Natural killer cell (primary cell): ENCODE data around the gene SLC39A13. TPM values are rescaled to one million over a fixed set of nuclear protein-coding genes. Genes with fewer than 3 reads are reported as not detected.
A peak's percentile ranks its signal among the peaks of the same experiment; 100 is the strongest.

Experiments
- ATAC-seq, 3 donors: fragments of 150-1000 bp in 2 of 3; fragments of 200-7000 bp in 1 of 3; cut with Tn5 transposase; 1 replicate in 1 of 3; 2 replicates in 2 of 3; pipeline ENCODE4 v1.10.0; 2021; ENCODE audit warnings: mild to moderate bottlenecking in 2 of 3, moderate library complexity in 2 of 3
- DNase-seq, 2 donors: peaks; one replicate each; pipeline versions ENCODE4 v3.0.0 to v3.0.0-alpha.2; 2013 to 2021; ENCODE audit warnings: mixed read lengths in 1 of 2
- H3K27ac ChIP-seq: one replicate; pipeline ENCODE4 v1.5.1; 2013; ENCODE audit warnings: mild to moderate bottlenecking, low read length
- H3K27me3 ChIP-seq: one replicate; pipeline ENCODE4 v1.6.1; 2013; ENCODE audit warnings: low read length; ENCODE audit not compliant: control insufficient read depth, insufficient read depth
- H3K36me3 ChIP-seq: one replicate; pipeline ENCODE4 v1.6.1; 2013; ENCODE audit warnings: low read length; ENCODE audit not compliant: control insufficient read depth, insufficient read depth
- H3K4me1 ChIP-seq: one replicate; pipeline ENCODE4 v1.6.1; 2013; ENCODE audit warnings: low read length; ENCODE audit not compliant: control insufficient read depth, insufficient read depth
- H3K4me3 ChIP-seq: one replicate; pipeline ENCODE4 v1.5.1; 2013; ENCODE audit warnings: low read length
- H3K9me3 ChIP-seq: one replicate; pipeline ENCODE4 v1.6.1; 2013; ENCODE audit warnings: low read length; ENCODE audit not compliant: control insufficient read depth, insufficient read depth
- H3K27ac Mint-ChIP-seq, 2 donors: one replicate each; pipeline ENCODE4 v1.8.0; 2022; ENCODE audit warnings: mild to moderate bottlenecking in 2 of 2, mixed read lengths in 2 of 2, moderate library complexity in 1 of 2
- H3K27me3 Mint-ChIP-seq, 2 donors: one replicate each; pipeline ENCODE4 v1.8.0; 2022; ENCODE audit warnings: low read depth in 2 of 2, mixed read lengths in 2 of 2
- H3K36me3 Mint-ChIP-seq: one replicate; pipeline ENCODE4 v1.8.0; 2022; ENCODE audit warnings: mixed read lengths
- H3K4me1 Mint-ChIP-seq, 2 donors: one replicate each; pipeline ENCODE4 v1.8.0; 2022; ENCODE audit warnings: mixed read lengths in 2 of 2
- H3K4me3 Mint-ChIP-seq: one replicate; pipeline ENCODE4 v1.8.0; 2022; ENCODE audit warnings: mild to moderate bottlenecking, moderate library complexity, mixed read lengths
- H3K9me3 Mint-ChIP-seq, 2 donors: one replicate each; pipeline ENCODE4 v1.8.0; 2022; ENCODE audit warnings: mixed read lengths in 2 of 2
- WGBS: methylation state at CpG from one replicate; pipeline ENCODE4 v1.1.7; 2013; ENCODE audit warnings: missing lambda C conversion rate; ENCODE audit not compliant: insufficient coverage; 5-methylcytosine and 5-hydroxymethylcytosine counted together
- intact Hi-C: fragments of 100-400 bp; cut with micrococcal nuclease; formaldehyde crosslinking; loops from one replicate; pipeline ENCODE4 v1.14.2; 2022
- total RNA-seq, 4 donors: library from RNA; stranded (reverse); fragments of 120-200 nt in 1 of 4; gene quantifications; one replicate each; pipeline versions ENCODE4 v1.2.3 to v1.2.4, GENCODE V29; 2013 to 2022
- TF ChIP-seq, protein P1 (sequence below): fragments of 200-600 bp; IDR thresholded peaks from one replicate; pipeline ENCODE4 v1.8.0; 2022; ENCODE audit warnings: antibody characterized with exemption

The SLC39A13 gene
- total RNA-seq, 3 donors from 2014 or later (not counting 1 experiment from before 2014, with no cell fraction given) = 29.1 to 34.7 (median 32.6) TPM

DNA sequence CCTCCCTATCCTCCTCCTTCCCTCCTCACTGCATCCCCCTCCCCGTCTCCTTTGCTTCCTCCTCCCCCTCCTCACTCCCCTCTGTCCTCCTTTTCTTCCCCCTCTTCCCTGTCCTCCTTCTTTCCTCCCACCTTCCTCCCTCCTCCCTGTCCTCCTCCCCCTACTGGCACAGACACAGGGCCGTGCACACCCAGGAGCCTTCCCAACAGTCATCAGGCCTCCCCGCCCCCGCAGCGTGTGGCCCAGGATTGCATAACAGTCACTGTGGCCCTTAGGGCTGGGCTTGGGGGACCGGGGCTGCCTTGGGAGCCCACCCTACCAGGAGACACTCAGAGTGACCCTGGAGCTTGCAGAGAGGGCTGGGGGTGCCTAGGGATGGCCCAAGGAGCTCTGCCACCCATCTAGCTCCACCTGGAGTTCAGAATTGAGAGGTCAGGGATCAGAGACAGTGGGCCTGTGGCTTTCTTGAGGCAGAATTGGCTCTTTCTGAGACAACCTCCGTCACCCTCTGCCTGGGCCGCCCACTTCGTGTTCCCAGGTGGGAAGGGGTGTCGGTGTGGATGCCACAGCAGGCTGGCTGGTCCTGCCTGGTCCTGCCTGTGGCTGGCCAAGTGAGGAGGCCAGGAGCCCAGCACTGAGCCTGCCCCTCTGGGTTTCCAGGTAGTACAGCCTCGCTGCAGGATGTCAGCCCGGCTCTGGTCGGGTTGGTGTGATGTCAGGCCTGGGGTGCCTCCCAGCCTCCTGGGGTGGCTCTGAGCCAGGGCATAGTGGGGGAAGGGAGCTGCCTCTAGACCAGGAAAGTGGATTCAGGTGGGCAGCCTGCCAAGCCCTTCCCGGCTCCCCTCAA, 31.6 kb upstream of the SLC39A13 start:
- ATAC-seq = no peak
- WGBS = 45% methylated on average over 14 of the region's 14 CpGs
- H3K9me3 Mint-ChIP-seq = no peaks in the 10 kb centered on the region
- H3K4me1 ChIP-seq = peaks cover 39% of the 10 kb centered on the region
- intact Hi-C loops = no loop called here
- H3K36me3 Mint-ChIP-seq = no peaks in the 10 kb centered on the region
- H3K36me3 ChIP-seq = no peaks in the 10 kb centered on the region
- no peak for DNase-seq
- H3K4me3 ChIP-seq = peak overlapping the region; percentile 66
- peaks cover 0 to 5% of the 10 kb centered on the region in 2 donors for H3K4me1 Mint-ChIP-seq
- H3K9me3 ChIP-seq = no peaks in the 10 kb centered on the region
- H3K27me3 ChIP-seq = no peaks in the 10 kb centered on the region
- H3K27me3 Mint-ChIP-seq = no peaks in the 10 kb centered on the region
- peak overlapping the region; percentile 0 for H3K4me3 Mint-ChIP-seq
- no peak overlapping the region for H3K27ac Mint-ChIP-seq
- TF ChIP-seq, protein P1, sequence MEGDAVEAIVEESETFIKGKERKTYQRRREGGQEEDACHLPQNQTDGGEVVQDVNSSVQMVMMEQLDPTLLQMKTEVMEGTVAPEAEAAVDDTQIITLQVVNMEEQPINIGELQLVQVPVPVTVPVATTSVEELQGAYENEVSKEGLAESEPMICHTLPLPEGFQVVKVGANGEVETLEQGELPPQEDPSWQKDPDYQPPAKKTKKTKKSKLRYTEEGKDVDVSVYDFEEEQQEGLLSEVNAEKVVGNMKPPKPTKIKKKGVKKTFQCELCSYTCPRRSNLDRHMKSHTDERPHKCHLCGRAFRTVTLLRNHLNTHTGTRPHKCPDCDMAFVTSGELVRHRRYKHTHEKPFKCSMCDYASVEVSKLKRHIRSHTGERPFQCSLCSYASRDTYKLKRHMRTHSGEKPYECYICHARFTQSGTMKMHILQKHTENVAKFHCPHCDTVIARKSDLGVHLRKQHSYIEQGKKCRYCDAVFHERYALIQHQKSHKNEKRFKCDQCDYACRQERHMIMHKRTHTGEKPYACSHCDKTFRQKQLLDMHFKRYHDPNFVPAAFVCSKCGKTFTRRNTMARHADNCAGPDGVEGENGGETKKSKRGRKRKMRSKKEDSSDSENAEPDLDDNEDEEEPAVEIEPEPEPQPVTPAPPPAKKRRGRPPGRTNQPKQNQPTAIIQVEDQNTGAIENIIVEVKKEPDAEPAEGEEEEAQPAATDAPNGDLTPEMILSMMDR = no peak
- H3K27ac ChIP-seq = peak overlapping the region; percentile 69

DNA sequence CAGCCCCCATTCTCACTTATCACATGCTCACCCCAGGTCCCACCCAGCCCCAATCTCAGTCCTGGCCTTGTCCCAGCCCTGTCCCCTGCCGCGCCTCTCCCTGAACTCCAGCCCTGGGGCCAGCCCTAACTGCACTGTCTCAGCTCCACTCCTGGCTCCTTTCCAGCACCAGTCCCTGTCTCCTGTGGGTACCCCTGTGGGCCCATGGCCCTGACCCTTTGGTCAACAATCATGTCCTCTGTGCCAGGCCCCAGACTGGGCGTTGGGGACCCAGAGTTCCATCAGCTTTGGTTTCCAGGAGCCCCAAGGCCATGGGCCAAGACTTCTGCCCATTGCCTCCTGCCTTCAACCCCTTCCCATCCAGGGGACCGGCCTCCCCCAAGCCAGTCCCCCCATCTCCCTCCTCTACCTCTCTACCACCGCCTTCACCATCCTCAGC, 30.8 kb upstream of the SLC39A13 start:
- Mint-ChIP-seq H3K4me1 (peaks cover 5% of the 10 kb centered on the region in 2 donors), H3K4me3 (no peak overlapping the region), H3K27ac (peak overlapping the region in 1 of 2 donors; percentile 72), H3K36me3 (no peaks in the 10 kb centered on the region), H3K9me3 (no peaks in the 10 kb centered on the region), H3K27me3 (no peaks in the 10 kb centered on the region)
- H3K4me1 ChIP-seq = peaks cover 39% of the 10 kb centered on the region
- no peaks in the 10 kb centered on the region for H3K9me3 ChIP-seq
- ATAC-seq (no peak), DNase-seq (no peak)
- H3K27me3 ChIP-seq = no peaks in the 10 kb centered on the region
- intact Hi-C loops = no loop called here
- H3K4me3 ChIP-seq = peak overlapping the region; percentile 66
- H3K27ac ChIP-seq = peak overlapping the region; percentile 69
- 46% methylated on average over 5 of the region's 5 CpGs for WGBS
- TF ChIP-seq, protein P1 = no peak
- H3K36me3 ChIP-seq = no peaks in the 10 kb centered on the region

DNA sequence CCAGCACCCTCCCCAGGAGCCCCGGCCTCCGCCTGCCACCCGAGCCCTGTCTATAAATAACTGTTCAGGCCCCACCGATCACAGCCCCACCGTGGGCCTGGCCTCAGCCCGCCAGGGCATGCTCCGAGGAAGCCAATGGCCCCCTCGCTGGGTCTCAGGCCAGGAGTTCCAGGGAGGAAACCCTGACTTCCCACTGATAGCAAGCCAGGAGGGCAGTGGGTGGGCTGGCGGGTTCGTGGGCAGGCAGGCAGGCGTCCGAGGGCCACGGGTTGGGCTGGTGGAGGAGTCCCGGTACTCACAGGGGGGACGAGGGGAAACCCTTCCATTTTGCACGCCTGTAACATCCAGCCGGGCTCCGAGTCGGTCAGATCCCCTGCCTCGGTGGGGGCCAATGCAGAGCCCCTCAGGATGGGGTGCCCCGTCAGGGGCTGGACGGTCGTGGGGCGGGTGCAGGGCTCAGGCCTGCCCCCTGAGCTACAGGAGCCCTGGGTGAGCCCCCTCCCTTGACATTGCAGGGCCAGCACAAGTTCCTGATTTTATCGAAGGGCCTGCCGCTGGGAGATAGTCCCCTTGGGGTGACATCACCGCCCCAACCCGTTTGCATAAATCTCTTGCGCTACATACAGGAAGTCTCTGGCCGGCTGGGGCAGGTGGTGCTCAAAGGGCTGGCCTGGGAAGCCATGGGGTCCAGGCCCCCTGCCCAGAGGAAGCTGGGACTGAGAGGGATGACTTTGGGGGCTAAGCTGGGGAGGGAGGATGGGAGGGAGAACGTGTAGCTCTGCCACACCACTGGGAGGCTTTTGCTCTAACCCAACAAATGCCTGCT, 30.2 kb upstream of the SLC39A13 start, which contains the start of gene SPI1:
TSS of gene SPI1 (minus strand) at position 538 of the 826 bp plus-strand sequence. CDS start at position 344, 194 bp downstream.
- peak in 1 of 2 donors; percentile 27 for DNase-seq
- Histone ChIP-seq H3K36me3 (no peaks in the 10 kb centered on the region), H3K4me3 (peak within 1 kb of the TSS; percentile 66), H3K27ac (peak within 1 kb of the TSS; percentile 69), H3K9me3 (no peaks in the 10 kb centered on the region), H3K27me3 (no peaks in the 10 kb centered on the region), H3K4me1 (peaks cover 39% of the 10 kb centered on the region)
- peak; percentile 57 to 80 (median 71) for ATAC-seq
- Mint-ChIP-seq H3K27me3 (no peaks in the 10 kb centered on the region), H3K36me3 (no peaks in the 10 kb centered on the region), H3K27ac (peak within 1 kb of the TSS in 1 of 2 donors; percentile 72), H3K9me3 (no peaks in the 10 kb centered on the region), H3K4me1 (peaks cover 5% of the 10 kb centered on the region in 2 donors), H3K4me3 (no peak within 1 kb of the TSS)
- 38% methylated on average over 31 of the region's 31 CpGs for WGBS
- TF ChIP-seq, protein P1 = no peak
- intact Hi-C loops = no loop called here
